ENCODE measurements around the gene TMA7B.

TMA7B gene

GRCh38 chr22:39943337-39943736 lies 16.9 kb upstream of the TMA7B start:
- H3K4me3 ChIP-seq (replicated peaks; ENCODE audit: low read depth, low read length), result no peak overlapping the region
- no peak for DNase-seq (ENCODE audit: extremely low read depth, low read depth)
- TF ChIP-seq CTCF (IDR thresholded peaks at IDR 0.05; ENCODE audit: low read depth, low read length, missing control alignments), result peak; percentile 15

DNA sequence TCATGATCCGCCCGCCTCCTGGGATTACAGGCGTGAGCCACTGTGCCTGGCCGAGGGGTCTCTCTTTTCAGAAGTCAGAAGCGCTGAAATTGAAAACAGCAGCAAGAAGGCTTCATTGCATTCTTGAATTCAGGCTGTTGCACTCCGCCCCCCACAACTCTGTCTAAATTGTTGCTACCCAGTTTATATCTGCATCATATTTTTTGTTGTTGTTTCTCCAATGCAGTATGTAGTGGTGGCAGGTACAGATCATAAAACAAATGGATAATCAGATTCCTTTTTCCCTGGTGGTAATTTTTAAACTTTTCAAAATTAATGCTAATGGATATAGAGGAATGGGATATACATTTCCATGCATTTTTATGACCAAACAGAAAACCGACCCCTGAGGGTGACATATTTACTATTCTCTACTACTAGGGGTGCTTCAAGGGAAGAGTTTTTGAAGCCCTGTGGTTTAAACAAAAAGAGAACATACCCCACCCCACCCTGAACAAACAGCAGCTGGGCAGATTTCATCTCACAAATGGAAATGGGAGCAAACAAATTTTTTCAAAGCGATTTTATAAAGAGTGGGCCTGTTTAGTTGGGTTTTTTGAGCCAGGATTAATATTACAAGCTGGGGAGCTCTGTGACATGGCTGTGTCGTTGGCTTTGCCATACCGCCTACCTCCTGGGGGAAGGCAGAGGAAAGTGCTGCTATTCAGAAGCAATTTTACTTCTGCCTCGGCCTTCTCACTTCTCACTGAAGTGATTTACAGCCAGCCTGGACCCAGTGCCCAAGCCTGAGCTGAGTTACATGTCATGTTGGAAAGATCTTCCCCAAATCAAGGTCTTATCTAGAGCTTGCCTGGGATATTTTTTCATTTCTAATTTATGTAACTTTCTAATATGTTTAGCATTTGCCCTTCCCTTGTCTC lies 16.0 kb upstream of the TMA7B start:
- H3K4me3 ChIP-seq (replicated peaks; ENCODE audit: low read depth, low read length), result no peak overlapping the region
- no peak for DNase-seq (ENCODE audit: extremely low read depth, low read depth)
- no peak for TF ChIP-seq CTCF (IDR thresholded peaks at IDR 0.05; ENCODE audit: low read depth, low read length, missing control alignments)

DNA sequence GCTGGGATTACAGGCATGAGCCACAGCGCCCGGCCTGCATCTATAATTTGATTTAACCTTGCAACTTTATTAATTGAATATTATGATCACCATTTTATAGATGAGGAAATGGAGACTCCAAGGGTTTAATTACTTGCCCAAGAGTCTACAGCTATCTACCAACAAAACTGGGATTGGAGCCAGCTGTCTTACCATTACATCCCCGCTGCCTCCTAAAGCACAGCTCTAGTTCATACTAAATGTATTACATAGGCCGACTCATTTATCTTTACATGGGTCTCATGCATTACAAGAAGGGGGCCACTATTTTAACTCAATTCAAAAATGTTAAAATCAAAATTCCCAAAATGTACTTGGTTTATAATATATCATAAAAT lies 14.1 kb upstream of the TMA7B start:
- no peak overlapping the region for H3K4me3 ChIP-seq (replicated peaks; ENCODE audit: low read depth, low read length)
- DNase-seq (ENCODE audit: extremely low read depth, low read depth), result no peak
- no peak for TF ChIP-seq CTCF (IDR thresholded peaks at IDR 0.05; ENCODE audit: low read depth, low read length, missing control alignments)

GRCh38 chr22:39946503-39947219 lies 13.5 kb upstream of the TMA7B start:
- no peak for DNase-seq (ENCODE audit: extremely low read depth, low read depth)
- TF ChIP-seq CTCF (IDR thresholded peaks at IDR 0.05; ENCODE audit: low read depth, low read length, missing control alignments), result no peak
- H3K4me3 ChIP-seq (replicated peaks; ENCODE audit: low read depth, low read length), result no peak overlapping the region

DNA sequence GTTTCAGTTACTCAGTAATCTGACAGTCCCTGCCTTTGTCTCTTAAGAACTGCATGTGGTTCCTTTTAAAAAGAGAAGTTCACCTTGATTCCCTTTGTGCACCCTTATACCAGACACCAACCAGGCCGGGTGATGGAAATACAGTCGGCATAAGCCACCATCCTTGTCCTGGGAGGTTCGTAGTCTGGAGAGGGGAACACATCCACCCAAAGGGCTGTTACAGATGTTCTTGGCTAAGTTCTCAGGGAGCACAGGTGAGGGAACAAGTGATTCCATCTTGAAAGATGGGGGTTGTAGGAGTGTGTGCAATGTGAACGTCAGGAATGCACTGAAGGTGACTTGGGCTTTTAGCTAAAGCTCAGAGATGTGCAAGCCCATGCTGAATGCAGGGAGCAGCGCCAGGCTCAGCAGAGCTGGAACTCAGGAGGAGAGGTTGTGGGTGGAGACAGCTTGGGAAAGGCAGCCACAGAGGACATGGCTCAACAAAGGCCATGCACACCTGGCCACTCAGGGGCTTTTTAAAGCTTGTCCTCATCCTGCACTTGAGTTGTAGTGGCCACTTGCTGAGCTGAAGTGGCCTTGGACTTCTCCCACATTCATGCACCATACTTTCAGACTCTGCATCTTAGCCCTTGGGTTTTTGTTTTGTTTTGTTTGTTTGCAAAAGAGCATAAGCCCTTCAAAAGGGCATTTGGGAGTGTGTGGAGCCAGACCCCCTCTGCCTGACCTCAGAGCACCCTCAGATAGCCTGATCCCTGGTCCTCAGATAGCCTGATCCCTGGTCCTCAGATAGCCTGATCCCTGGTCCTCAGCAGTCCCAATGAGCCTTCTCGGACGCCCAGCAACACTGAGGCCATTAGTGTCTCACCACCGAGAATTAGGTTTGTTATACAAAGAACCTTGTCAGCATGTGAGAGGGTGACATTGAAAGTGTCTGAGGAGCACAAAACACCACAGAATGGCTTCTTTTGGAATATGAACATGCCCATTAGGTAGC lies 12.7 kb upstream of the TMA7B start:
- H3K4me3 ChIP-seq (replicated peaks; ENCODE audit: low read depth, low read length), result no peak overlapping the region
- DNase-seq (ENCODE audit: extremely low read depth, low read depth), result no peak
- no peak for TF ChIP-seq CTCF (IDR thresholded peaks at IDR 0.05; ENCODE audit: low read depth, low read length, missing control alignments)
